22Rv1 (cell line): ENCODE results near the gene DPF3.

Experiments used
- H3K27ac ChIP-seq: fragments of 450-650 bp; 2 replicates; pipeline ENCODE4 v1.5.1; 2017
- ZFX ChIP-seq: fragments of 450-650 bp; IDR thresholded peaks from 2 replicates; pipeline ENCODE4 v1.6.1; 2017; ENCODE audit warnings: antibody characterized with exemption, borderline replicate concordance
- TF ChIP-seq, protein P1 (sequence below): fragments of 450-650 bp; IDR thresholded peaks from 2 replicates; pipeline ENCODE4 v1.5.1; 2017; ENCODE audit warnings: mild to moderate bottlenecking

Gene DPF3

DNA sequence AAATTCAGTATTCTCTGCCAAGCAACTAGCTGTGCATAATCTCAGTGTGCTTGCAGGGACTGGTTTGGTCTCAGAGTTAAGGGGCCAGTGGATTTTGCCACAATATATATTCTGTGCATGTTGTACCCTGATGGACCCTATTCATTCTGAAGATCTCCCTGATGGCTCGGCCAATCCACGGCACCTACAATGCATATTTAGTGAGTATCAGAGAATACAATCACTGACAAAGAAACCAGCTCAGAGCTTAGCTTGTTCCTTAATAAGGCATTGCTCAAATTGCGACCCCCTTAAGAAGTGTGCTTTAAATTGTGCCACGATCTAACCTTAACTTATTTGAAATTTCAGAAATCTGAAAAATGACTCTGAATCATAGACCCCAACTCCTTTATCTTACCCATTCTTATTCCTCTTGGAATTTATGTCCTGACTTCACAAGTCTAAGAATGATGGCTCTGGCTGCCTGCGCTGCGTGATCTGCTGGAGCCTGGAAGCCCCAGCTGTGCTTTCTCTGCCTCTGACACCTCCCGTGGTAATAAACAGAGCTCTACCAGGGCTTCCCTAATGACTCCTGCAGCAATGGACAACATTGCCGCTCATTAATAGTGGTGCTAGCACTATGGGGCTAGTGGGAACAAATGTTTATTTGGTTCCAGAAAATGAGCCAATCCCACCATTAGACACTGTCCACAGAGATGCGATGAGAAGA is 23.3 kb upstream of the DPF3 start:
- TF ChIP-seq, protein P1, sequence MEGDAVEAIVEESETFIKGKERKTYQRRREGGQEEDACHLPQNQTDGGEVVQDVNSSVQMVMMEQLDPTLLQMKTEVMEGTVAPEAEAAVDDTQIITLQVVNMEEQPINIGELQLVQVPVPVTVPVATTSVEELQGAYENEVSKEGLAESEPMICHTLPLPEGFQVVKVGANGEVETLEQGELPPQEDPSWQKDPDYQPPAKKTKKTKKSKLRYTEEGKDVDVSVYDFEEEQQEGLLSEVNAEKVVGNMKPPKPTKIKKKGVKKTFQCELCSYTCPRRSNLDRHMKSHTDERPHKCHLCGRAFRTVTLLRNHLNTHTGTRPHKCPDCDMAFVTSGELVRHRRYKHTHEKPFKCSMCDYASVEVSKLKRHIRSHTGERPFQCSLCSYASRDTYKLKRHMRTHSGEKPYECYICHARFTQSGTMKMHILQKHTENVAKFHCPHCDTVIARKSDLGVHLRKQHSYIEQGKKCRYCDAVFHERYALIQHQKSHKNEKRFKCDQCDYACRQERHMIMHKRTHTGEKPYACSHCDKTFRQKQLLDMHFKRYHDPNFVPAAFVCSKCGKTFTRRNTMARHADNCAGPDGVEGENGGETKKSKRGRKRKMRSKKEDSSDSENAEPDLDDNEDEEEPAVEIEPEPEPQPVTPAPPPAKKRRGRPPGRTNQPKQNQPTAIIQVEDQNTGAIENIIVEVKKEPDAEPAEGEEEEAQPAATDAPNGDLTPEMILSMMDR, result no peak
- no peak for TF ChIP-seq ZFX

DNA sequence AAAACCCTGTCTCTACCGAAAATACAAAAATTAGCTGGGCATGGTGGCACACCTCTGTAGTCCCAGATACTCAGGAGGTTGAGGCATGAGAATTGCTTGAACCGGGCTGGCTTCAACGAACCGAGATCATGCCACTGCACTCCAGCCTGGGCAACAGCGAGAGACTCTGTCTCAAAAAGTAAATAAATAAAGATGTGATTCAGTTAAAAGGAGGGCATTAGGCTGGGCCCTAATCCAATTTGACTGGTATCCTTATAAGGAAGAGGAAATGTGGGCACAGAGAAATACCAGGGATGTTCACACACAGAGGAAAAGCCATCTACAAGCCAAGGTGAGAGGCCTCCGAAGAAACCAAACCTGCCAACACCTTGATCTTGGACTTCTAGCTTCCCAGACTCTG is 22.3 kb upstream of the DPF3 start:
- no peak overlapping the region for H3K27ac ChIP-seq
- TF ChIP-seq, protein P1, result no peak

More for the DNA sequence above, 23.3 kb upstream of the DPF3 start:
- H3K27ac ChIP-seq, result no peak overlapping the region

DNA sequence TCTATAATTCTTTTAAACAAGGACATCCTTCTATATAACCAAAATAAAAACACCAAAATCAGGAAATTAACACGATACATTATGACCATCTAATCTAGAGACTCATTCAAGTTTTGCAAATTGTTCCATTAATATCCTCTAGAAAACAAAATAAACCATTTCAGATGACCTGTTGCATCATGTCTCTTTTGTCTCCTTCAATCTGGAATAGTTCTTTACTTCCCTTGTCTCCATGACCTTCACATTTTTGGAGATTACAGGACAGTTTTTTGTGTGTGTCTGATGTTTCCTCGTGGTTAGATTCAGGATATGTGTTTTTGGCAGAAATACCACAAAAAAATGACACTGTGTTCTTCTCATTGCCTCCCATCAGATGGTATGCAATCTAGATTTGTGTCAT is 19.9 kb upstream of the DPF3 start:
- H3K27ac ChIP-seq, result no peak overlapping the region
- TF ChIP-seq, protein P1, result no peak
- no peak for TF ChIP-seq ZFX

DNA sequence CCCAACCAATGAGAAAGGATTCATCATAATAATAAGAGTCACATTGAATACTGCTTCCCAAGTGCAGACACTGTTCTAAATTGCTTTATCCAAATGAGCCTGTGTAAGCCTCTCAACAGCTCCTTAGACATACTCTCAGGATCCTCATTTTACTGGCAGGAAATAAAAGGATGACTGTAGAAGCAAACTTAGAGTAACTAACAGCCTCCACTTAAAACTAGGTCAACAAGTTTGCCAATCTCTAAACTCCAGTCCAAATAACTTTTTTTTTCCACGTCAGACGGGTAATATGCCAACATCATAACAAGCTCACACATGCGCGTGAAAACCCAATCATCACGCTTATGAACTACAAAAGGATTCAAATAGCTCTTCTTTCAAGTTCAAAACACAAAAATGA is 15.3 kb upstream of the DPF3 start:
- H3K27ac ChIP-seq, result no peak overlapping the region
- TF ChIP-seq, protein P1, result no peak
- no peak for TF ChIP-seq ZFX

DNA sequence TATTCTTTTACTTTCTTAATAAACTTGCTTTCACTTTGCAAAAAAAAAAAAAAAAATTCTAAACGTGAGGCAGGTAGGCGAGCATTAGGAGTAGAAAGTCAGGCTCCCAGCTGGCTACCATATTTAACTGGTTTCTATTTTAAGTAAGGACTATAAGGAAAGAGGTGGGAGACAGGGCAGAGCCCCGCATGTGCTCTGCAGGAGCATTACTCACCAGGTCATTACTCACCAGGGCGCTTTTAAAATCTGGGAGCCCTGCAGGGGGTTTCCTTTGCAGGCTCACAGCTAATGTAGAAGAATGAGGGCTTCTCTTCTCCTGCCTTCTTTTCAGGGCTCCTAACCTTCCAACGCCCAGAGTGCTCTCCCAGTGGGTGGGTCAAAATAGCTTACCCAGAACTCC is 14.0 kb upstream of the DPF3 start:
- TF ChIP-seq, protein P1, result no peak
- TF ChIP-seq ZFX, result no peak
- H3K27ac ChIP-seq, result no peak overlapping the region

DNA sequence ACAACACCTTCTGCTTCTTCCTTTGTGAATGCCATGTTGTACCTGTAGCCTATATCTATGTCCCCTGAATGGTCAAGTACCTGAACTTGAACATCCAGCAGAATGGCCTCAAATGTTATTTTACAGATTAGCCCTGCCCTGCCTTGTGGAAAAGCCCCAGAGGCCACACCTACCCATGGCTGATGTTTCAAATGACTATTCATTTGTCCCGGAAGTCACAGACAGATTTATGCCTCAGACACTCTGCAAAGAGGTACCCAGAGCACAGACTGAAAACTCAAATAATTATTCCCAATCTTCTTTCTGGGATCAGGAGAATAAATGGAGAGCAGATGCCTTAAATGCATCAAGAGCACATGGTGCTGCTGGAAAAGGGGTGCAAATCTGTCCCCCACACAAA is 13.0 kb upstream of the DPF3 start:
- no peak overlapping the region for H3K27ac ChIP-seq
- no peak for TF ChIP-seq ZFX
- TF ChIP-seq, protein P1, result no peak

DNA sequence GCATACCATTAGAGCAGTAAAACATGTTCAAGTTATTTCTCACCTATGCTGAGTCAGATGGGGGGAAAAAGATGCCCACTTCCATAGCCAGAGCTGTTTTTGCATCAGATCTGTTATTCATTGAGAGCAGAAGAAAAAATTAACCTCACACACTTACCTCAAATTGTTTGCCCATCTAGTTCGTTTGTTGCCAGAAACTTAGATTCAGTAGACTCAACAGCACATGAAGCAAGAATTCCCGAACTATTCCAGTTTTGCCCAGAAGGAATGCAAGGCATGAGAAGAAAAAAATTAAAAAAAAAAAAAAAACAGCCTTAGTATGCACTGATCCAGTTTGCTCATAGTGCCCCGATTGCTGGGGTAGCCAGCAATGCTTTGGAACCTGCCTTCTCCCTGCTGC is 12.4 kb upstream of the DPF3 start:
- TF ChIP-seq ZFX, result no peak
- TF ChIP-seq, protein P1, result no peak
- no peak overlapping the region for H3K27ac ChIP-seq
